Measurements from ENCODE around the gene ZNF75A. TPM values are rescaled to one million over a fixed set of nuclear protein-coding genes. Genes with fewer than 3 reads are reported as not detected.

ZNF75A gene
- total RNA-seq, 1 experiment from 2014 or later, result 10.3 TPM

DNA sequence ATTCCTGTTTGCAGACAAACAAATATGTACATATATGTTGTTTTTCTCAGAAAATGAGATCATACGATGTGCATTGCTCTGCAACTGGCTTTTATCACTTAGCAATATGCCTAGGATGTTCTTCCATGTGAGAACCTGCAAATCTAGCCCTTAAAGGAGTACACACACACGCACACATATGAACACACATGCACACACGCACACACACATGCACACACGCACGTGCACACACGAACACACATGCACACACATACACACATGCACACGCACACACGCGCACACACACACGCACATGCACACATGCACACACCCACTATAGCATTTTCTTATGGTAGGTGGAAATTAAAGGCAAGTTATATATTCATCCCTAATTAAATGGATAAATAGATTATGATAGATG, 42.3 kb downstream of the ZNF75A start:
- H3K9me3 ChIP-seq (ENCODE audit: control insufficient read depth in 1 of 2, insufficient read depth in 1 of 2, low read depth in 1 of 2, low read length in 2 of 2), result no peaks in the 10 kb centered on the region
- H3K9ac ChIP-seq (ENCODE audit: low read length), result no peak overlapping the region
- H3K27ac ChIP-seq (ENCODE audit: low read depth, low read length), result no peak overlapping the region
- POLR2A ChIA-PET, result no interaction called here
- DNase-seq (ENCODE audit: low read depth, low spot score), result no peak
- RAD21 ChIA-PET (ENCODE audit: low non-redundant PET in 1 of 2, low total read pairs in 2 of 2, uncharacterized antibody in 2 of 2, unreplicated experiment in 2 of 2), result no interaction called here
- TF ChIP-seq RAD21 (IDR thresholded peaks at IDR 0.05; ENCODE audit: low read depth) (no peak), SIN3A (IDR thresholded peaks at IDR 0.05; ENCODE audit: low read depth) (no peak), EGR1 (IDR thresholded peaks at IDR 0.05; ENCODE audit: low read depth) (no peak), CBX3 (IDR thresholded peaks at IDR 0.05; ENCODE audit: low read depth) (no peak), YY1 (IDR thresholded peaks at IDR 0.05; ENCODE audit: extremely low read depth, insufficient replicate concordance, low read depth, low read length) (no peak), TCF7L2 (IDR thresholded peaks at IDR 0.05; ENCODE audit: borderline replicate concordance, extremely low read depth, insufficient read depth, insufficient read length) (no peak), POLR2AphosphoS5 (IDR thresholded peaks at IDR 0.05; ENCODE audit: low read depth, low read length) (no peak), SP1 (IDR thresholded peaks at IDR 0.05; ENCODE audit: low read depth) (no peak)
- TF ChIP-seq, protein P1, sequence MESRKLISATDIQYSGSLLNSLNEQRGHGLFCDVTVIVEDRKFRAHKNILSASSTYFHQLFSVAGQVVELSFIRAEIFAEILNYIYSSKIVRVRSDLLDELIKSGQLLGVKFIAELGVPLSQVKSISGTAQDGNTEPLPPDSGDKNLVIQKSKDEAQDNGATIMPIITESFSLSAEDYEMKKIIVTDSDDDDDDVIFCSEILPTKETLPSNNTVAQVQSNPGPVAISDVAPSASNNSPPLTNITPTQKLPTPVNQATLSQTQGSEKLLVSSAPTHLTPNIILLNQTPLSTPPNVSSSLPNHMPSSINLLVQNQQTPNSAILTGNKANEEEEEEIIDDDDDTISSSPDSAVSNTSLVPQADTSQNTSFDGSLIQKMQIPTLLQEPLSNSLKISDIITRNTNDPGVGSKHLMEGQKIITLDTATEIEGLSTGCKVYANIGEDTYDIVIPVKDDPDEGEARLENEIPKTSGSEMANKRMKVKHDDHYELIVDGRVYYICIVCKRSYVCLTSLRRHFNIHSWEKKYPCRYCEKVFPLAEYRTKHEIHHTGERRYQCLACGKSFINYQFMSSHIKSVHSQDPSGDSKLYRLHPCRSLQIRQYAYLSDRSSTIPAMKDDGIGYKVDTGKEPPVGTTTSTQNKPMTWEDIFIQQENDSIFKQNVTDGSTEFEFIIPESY (IDR thresholded peaks at IDR 0.05; ENCODE audit: extremely low read depth, insufficient replicate concordance, low read length), result no peak
- TF ChIP-seq, protein P2, sequence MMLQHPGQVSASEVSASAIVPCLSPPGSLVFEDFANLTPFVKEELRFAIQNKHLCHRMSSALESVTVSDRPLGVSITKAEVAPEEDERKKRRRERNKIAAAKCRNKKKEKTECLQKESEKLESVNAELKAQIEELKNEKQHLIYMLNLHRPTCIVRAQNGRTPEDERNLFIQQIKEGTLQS (IDR thresholded peaks at IDR 0.05), result no peak
- TF ChIP-seq, protein P3, sequence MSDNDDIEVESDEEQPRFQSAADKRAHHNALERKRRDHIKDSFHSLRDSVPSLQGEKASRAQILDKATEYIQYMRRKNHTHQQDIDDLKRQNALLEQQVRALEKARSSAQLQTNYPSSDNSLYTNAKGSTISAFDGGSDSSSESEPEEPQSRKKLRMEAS (IDR thresholded peaks at IDR 0.05), result no peak
- no peaks in the 10 kb centered on the region for H4K20me1 ChIP-seq (ENCODE audit: insufficient read depth)
- H3K4me3 ChIP-seq (replicated peaks in 1 of 2; ENCODE audit: low read depth in 1 of 2, low read length in 2 of 2), result no peak overlapping the region
- no peaks in the 10 kb centered on the region for H3K27me3 ChIP-seq (ENCODE audit: insufficient read depth, low read length)
- CTCF ChIA-PET, result no interaction called here
- no peaks in the 10 kb centered on the region for H3K79me2 ChIP-seq (ENCODE audit: insufficient read depth, low read length)
- no peak for ATAC-seq
- H3K9me2 ChIP-seq (ENCODE audit: insufficient read depth), result no peaks in the 10 kb centered on the region
- H2AFZ ChIP-seq (ENCODE audit: low read depth, low read length, poor library complexity, severe bottlenecking), result no peak overlapping the region
- no peaks in the 10 kb centered on the region for H3K36me3 ChIP-seq (ENCODE audit: control insufficient read depth in 1 of 2, insufficient read depth in 2 of 2, low read length in 2 of 2)
- H3K4me2 ChIP-seq (ENCODE audit: low read length), result no peak overlapping the region
- H3K4me1 ChIP-seq (ENCODE audit: control insufficient read depth in 1 of 2, insufficient read depth in 2 of 2, low read length in 2 of 2), result no peaks in the 10 kb centered on the region
- no TSS peak for BruUV-seq (replicated peaks)
- intact Hi-C loops (cut with micrococcal nuclease), result no loop called here
